ENCODE measurements around the gene PCSK6. TPM values are rescaled to one million over a fixed set of nuclear protein-coding genes. Genes with fewer than 3 reads are reported as not detected.

The PCSK6 gene
- total RNA-seq, 4 donors from 2014 or later: 1.4 to 12.8 (median 6.9) TPM

DNA sequence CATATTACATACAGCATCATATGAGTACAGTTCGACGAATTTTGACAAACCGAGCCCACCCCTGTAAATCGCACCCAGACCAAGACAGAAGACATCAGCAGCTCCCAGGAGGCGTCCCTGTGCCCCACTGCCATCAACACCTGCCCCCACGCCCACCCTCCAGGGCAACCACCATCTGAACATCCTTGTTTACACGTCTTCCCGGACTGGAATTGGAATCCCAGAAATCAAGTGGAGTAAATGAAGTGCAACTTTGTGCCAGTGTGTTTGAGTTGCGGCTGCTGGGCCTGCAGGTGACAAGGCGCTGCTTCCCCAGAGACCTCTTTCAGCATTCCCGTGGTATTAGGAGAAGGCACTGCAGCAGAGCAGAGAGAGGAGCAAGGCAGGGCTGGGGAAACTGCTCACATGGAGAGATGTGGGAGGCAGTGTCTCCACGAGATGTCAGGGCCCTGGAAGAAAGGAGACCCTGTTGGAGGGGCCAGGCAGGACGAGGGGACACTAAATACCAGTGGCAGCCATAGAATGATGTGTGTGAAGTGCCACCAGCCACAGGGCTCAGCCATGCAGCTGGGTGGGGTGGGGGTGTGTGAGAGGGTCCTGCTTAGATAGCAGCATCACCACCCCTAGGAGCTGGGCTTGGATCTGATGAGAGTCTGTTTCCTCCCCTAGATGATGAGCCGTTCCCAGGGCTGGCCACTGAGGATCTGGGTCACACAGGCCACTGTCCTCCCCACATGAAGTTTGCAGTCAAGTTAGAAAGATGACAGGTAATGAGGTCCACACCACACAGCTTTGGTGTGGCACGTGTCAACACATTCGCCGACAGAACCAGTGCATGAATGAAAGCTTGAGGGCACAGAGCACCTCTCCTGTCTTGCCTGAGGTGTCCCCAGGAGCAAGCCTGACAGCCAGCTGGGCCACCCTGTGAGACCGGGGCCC lies 33.4 kb upstream of the PCSK6 start:
- intact Hi-C loops (cut with DNase I; ENCODE audit: low total_unique reads): no loop called here
- no peaks in the 10 kb centered on the region for H3K4me1 ChIP-seq
- DNase-seq: no peak

GRCh38 chr15:101522091-101522490 lies 32.6 kb upstream of the PCSK6 start:
- intact Hi-C loops (cut with DNase I; ENCODE audit: low total_unique reads): no loop called here
- TF ChIP-seq POLR2A (IDR thresholded peaks at IDR 0.05) (no peak), CTCF (IDR thresholded peaks at IDR 0.05) (no peak)
- DNase-seq: no peak

More for the DNA sequence above, 33.4 kb upstream of the PCSK6 start:
- Histone ChIP-seq H3K36me3 (no peaks in the 10 kb centered on the region), H3K27ac (no peak overlapping the region), H3K4me3 (no peak overlapping the region), H3K9me3 (no peaks in the 10 kb centered on the region), H3K27me3 (peaks cover 0 to 3% of the 10 kb centered on the region in 2 donors)
- TF ChIP-seq CTCF (IDR thresholded peaks at IDR 0.05): no peak
- TF ChIP-seq POLR2A (IDR thresholded peaks at IDR 0.05): no peak

GRCh38 chr15:101521591-101521990 lies 32.1 kb upstream of the PCSK6 start:
- H3K9me3 ChIP-seq: peaks cover 0 to 6% of the 10 kb centered on the region in 2 donors
- H3K27me3 ChIP-seq: peaks cover 0 to 3% of the 10 kb centered on the region in 2 donors
- no peak for TF ChIP-seq POLR2A (IDR thresholded peaks at IDR 0.05)
- no peak for TF ChIP-seq CTCF (IDR thresholded peaks at IDR 0.05)
- H3K4me3 ChIP-seq: no peak overlapping the region
- no peaks in the 10 kb centered on the region for H3K36me3 ChIP-seq
- H3K27ac ChIP-seq: no peak overlapping the region
- DNase-seq: no peak
- H3K4me1 ChIP-seq: no peaks in the 10 kb centered on the region
- intact Hi-C loops (cut with DNase I; ENCODE audit: low total_unique reads): no loop called here

More at GRCh38 chr15:101522091-101522490, 32.6 kb upstream of the PCSK6 start:
- Histone ChIP-seq H3K27ac (no peak overlapping the region), H3K27me3 (peaks cover 0 to 3% of the 10 kb centered on the region in 2 donors), H3K9me3 (peaks cover 0 to 5% of the 10 kb centered on the region in 2 donors), H3K4me1 (no peaks in the 10 kb centered on the region), H3K36me3 (no peaks in the 10 kb centered on the region), H3K4me3 (no peak overlapping the region)

DNA sequence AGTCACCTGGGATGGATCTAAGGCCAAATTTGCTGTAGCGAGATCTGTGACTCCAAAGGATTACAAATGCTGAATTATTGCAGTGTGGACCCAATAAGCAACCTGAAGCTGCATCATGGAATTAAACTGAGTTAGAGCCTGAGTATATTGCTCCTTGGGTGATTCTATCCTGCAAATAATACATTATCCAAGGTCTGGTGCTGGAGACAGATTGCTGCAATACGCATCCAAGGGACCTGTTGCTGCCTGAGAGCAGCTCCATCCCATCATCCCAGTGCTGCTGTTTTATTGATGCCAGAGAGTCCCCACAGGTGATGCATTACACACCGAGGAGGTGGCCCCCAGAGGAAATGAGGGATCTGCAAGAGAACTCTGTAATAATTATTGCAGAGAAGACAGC lies 31.6 kb upstream of the PCSK6 start:
- TF ChIP-seq CTCF (IDR thresholded peaks at IDR 0.05) (no peak), POLR2A (IDR thresholded peaks at IDR 0.05) (no peak)
- H3K27me3 ChIP-seq: peaks cover 0 to 3% of the 10 kb centered on the region in 2 donors
- peaks cover 0 to 6% of the 10 kb centered on the region in 2 donors for H3K9me3 ChIP-seq
- H3K4me1 ChIP-seq: no peaks in the 10 kb centered on the region
- DNase-seq: no peak
- no peak overlapping the region for H3K4me3 ChIP-seq
- intact Hi-C loops (cut with DNase I; ENCODE audit: low total_unique reads): no loop called here
- no peaks in the 10 kb centered on the region for H3K36me3 ChIP-seq
- no peak overlapping the region for H3K27ac ChIP-seq

DNA sequence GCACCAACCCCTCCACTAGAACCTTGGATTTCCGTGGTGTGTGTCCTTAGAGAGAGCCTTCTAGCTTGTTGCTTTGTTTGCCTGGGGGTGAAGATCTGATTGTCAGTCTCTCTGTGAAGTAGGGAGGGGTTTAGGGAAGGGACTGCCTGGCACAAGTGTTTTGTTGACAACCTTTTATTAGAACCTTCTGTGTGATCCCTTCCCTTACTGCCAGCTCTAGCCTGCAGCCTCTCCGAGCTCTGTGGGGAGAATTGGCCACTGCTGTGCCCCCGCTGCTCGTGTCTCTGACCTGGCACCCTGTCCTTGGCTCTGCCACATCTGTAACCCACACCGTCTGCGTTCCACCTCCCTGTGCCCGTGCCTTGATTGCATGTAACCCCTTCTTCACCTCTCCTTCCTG lies 30.9 kb upstream of the PCSK6 start:
- Histone ChIP-seq H3K27ac (no peak overlapping the region), H3K36me3 (no peaks in the 10 kb centered on the region), H3K9me3 (peaks cover 0 to 6% of the 10 kb centered on the region in 2 donors), H3K27me3 (peaks cover 0 to 3% of the 10 kb centered on the region in 2 donors), H3K4me3 (no peak overlapping the region), H3K4me1 (no peaks in the 10 kb centered on the region)
- intact Hi-C loops (cut with DNase I; ENCODE audit: low total_unique reads): no loop called here
- TF ChIP-seq POLR2A (IDR thresholded peaks at IDR 0.05) (no peak), CTCF (IDR thresholded peaks at IDR 0.05) (no peak)
- DNase-seq: no peak

All from uterus (tissue), 4 donors.